Cerebellar nuclear complex (tissue), 1 donor: Measurements from ENCODE around the gene TNFSF15.

Experiments
- DNase-seq, 2 experiments: peaks; one replicate each; lab custom pipeline; 2025; lab: John Stamatoyannopoulos, UW

Gene TNFSF15

DNA sequence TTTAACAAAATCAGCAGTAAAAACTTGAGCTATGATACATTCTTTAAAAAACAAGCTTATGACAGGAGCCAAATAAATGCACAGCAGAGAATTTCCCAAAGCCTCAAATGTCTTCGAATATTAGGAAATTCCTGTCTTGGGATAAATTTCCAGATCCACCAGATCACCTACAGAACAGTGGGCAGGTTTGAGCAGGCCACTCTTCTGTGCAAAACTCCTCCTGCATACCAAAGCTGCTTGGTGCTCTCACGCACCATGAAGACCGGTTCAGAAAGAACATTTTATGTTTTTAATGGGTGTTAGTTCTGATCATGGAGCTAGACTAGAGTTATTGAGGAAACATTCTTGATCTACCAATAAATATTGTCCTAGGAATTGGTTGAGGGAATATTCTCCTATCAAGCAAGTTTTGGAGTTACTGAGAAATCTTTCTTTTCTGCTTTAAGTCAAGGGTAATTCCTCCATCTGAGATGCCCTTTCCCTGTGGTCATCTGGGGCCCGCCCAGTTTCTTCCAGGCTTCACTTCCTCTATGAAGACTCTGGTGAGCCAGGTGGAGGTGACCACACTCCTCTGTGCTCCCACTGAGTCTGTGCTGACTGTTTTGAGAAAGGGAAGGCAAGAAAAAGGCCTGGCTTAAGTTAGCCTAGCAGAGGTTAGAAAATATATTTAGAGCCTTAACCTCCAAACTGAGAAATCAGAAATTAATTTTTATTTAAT lies 17.9 kb downstream of the TNFSF15 start:
- DNase-seq = no peak

GRCh38 chr9:114787214-114787613 lies 18.6 kb downstream of the TNFSF15 start:
- DNase-seq = no peak

GRCh38 chr9:114785866-114786650 lies 19.8 kb downstream of the TNFSF15 start:
- DNase-seq = no peak

GRCh38 chr9:114784721-114785279 lies 21.0 kb downstream of the TNFSF15 start:
- no peak for DNase-seq

DNA sequence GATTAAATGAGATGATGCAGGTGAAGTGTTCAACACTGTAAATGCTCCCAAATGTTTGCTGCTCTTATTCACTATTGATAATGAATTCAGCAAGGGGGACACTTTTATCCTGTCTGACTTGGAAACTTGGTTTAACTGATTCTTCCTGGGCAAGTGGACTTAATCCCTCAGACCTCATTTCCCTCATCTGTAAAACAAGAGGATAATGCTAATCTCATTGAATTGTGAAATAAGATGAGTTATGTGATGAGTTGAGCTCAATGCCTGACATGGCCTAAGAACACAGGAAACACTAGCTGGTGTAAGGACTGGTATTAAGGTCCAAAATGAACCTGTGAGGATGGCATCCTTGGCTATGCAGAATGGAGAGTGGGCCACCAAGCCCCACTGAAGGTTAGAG lies 23.3 kb downstream of the TNFSF15 start:
- no peak for DNase-seq

- no peak for DNase-seq
These were observed 26.4 kb downstream of the TNFSF15 start for GRCh38 chr9:114779352-114779845.

GRCh38 chr9:114777821-114778609 lies 27.8 kb downstream of the TNFSF15 start:
- DNase-seq = no peak

DNA sequence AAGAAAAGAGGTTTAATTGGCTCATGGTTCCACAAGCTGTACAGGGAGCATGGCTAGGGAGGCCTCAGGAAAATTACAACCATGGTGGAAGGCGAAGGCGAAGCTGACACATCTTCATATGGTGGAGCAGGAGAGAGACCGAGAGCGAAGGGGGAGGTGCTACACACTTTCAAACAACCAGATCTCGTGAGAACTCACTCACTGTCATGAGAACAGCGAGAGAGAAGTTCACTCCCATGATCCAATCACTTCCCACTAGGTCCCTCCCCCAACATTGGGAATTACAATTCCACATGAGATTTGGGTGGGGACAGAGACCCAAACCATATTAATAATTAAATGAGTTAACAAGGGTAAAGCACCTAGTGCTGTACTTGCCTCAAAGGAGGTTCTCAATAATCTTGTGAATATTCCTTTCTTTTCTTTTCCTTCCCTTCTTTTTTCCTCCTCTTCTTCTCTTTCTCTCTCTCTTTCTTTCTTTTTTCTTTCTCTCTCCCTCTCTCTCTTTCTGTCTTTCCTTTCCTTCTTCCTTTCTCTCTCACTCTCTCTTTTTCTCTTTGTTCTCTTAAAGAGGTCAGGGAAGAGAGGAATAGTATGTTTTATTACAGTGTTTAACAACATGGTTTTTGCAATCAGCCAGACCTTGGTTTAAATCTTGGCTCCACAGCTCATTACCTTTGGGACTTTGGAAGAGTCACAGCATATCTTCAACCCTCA lies 29.0 kb downstream of the TNFSF15 start:
- DNase-seq = no peak

DNA sequence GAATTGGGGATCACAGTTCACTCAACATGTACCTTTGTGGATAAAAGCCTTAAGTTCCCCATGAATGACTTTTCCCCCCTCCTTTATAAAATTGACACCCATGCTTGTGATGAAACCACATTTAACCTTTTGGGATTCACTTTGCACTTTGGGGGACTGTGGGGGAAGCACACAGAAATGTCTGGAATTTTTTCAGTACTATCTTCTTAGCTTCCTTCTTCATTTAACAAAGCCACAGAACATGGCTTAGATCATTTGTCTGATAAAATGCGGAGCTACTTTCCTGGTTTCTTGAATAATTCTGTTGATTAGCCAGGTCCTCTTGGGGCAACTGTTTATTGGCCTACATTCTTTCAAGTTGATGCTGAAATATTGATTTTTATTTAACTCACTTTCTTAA lies 29.9 kb downstream of the TNFSF15 start:
- DNase-seq = no peak

GRCh38 chr9:114775121-114775520 lies 30.7 kb downstream of the TNFSF15 start:
- no peak for DNase-seq

DNA sequence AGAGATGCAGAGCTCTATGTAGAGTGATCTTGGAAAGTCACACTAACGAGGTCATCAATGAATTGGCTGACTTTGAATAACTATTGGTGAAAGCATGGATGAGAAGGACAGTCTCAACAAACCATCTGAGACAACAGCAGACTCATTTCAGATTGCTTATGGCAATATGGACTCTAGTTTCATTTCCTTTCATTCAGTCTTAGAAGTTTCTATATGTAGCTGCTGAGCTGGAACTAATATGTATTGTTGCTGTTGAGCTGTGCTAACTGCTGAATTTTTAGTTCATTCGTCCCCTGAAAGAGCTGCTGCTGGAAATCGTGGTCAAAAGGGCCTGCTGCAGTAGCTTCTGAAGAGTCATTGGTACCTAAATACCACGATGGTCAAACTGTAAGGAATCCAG lies 31.3 kb downstream of the TNFSF15 start:
- no peak for DNase-seq

DNA sequence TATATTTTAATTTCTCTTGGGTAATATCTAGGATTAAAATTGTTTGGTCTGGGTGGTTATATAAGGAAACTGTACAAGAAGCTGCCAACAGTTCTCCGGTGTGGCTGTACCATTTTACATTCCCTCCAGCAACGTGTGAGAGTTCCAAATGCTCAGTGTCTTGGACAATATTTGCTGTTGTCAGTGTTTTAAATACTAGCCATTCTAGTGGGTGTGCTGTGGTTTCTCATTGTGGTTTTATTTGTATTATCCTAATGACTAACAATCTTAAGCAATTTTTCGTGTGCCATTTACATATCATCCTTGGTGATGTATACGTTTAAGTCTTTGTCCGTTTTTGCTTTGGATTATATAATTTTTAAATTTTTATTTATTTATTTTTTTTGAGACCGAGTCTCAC lies 34.0 kb downstream of the TNFSF15 start:
- no peak for DNase-seq

- no peak for DNase-seq
These were observed 34.8 kb downstream of the TNFSF15 start for GRCh38 chr9:114770991-114771390.

DNA sequence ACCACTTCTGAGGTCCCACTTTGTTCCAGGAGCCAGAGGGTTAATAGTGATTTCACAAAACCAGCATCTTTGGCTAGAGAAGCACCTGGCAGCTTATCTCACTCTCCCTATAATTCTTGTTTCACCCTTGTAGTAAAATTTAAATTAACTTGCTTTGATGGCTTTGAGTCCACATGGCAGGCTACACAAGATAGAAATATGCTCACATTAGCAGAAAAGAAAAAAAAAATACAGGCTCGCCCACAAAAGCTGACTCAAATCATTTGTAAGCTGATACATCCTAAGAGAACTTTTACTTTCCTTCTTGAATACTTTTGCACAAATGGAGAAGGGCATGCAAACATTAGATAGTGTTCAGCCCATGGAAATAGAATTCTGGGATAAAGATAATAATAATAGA lies 36.2 kb downstream of the TNFSF15 start:
- DNase-seq = no peak

GRCh38 chr9:114763220-114763619 lies 42.6 kb downstream of the TNFSF15 start:
- no peak for DNase-seq

DNA sequence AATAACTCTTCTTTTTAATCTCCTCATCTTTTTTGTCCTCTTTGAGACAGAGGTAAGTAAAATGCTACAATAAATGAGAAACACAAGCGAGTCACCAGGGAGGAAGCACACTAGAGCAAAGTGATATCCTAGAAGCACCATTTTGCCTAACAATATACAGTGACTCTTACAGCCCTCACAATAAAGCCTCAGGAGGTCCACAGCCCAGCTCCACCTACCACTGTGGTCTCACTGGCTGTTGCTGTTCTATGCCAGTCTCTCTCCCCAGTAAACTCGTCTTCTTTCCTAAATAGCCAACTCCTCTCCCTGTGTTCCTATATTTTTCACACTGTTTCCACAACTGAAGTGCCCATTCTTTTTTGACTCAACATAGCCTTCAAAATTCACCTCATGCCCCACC lies 44.3 kb downstream of the TNFSF15 start:
- no peak for DNase-seq

GRCh38 chr9:114759512-114760341 lies 46.1 kb downstream of the TNFSF15 start:
- no peak for DNase-seq

- DNase-seq = no peak
These were observed 47.9 kb downstream of the TNFSF15 start for GRCh38 chr9:114757984-114758383.

DNA sequence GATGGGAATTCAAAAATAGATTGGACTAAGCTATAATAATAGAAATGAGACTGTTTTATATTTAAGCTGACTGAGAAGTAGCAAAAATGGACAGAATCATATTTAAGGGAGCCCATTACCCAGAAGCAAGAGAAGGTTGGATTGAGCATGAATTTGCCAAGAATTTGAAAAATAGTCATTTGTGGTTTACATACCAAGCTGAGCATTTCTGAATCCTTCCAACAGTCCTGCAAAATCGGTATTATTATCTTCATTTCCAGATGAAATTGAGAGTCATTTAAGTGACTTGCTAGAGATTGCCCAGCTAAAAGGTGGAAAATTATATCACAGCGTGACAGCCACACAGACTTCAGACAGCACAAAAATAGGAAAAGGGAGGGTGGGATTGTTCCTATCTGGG lies 48.4 kb downstream of the TNFSF15 start:
- no peak for DNase-seq

- DNase-seq = no peak
These were observed 48.9 kb downstream of the TNFSF15 start for GRCh38 chr9:114756920-114757319.

- no peak for DNase-seq
These were observed 51.3 kb downstream of the TNFSF15 start for GRCh38 chr9:114754581-114754980.
